Testis (tissue), 3 donors: ENCODE measurements around the gene TSPAN14. TPM values are rescaled to one million over a fixed set of nuclear protein-coding genes. Genes with fewer than 3 reads are reported as not detected.
"Not testable (repeated sequence)": the region's sequence is repeated elsewhere in the genome, so short reads cannot be mapped to it uniquely, and the experiment has no call there.

ENCODE experiments used
- DNase-seq: peaks from one replicate; pipeline ENCODE4 v3.0.0-alpha.2; 2019
- H3K27ac ChIP-seq, 2 donors: fragments of 200-600 bp; sonication (generic); one replicate each; pipeline ENCODE4 v1.5.1; 2019
- H3K27me3 ChIP-seq: fragments of 200-600 bp; sonication (generic); one replicate; pipeline ENCODE4 v1.5.1; 2019
- H3K36me3 ChIP-seq: fragments of 200-600 bp; sonication (generic); one replicate; pipeline ENCODE4 v1.5.1; 2017; ENCODE audit warnings: low read depth; ENCODE audit errors: missing control alignments
- H3K4me1 ChIP-seq: fragments of 200-600 bp; sonication (generic); one replicate; pipeline ENCODE4 v1.5.1; 2019
- H3K4me3 ChIP-seq, 2 donors: fragments of 200-600 bp; sonication (generic); one replicate each; pipeline ENCODE4 v1.5.1; 2017 to 2019
- H3K9me3 ChIP-seq: fragments of 200-600 bp; sonication (generic); one replicate; pipeline ENCODE4 v1.5.1; 2017
- POLR2A ChIP-seq: fragments of 450-650 bp; IDR thresholded peaks from one replicate; pipeline ENCODE4 v1.6.1; 2017; ENCODE audit warnings: antibody characterized with exemption, mild to moderate bottlenecking, moderate library complexity
- WGBS, 2 donors: methylation state at CpG; one replicate each; pipeline ENCODE4 v1.1.5; 2018; 5-methylcytosine and 5-hydroxymethylcytosine counted together
- intact Hi-C: fragments of 100-400 bp; cut with DNase I; formaldehyde crosslinking; loops from one replicate; pipeline ENCODE4 v1.15.1; 2023; ENCODE audit warnings: low total_unique reads
- polyA plus RNA-seq: library from polyadenylated mRNA; stranded (reverse); fragments of 350-450 nt; fragmentation: Illumina TruSeq; extraction: RNeasy Lipid Tissue Mini Kit (QIAGEN cat#74804); gene quantifications from one replicate; pipeline ENCODE4 v1.2.3, GENCODE V29; 2014; ENCODE audit warnings: low read depth, low replicate concordance; ENCODE audit not compliant: insufficient read depth
- total RNA-seq, 2 donors: library from RNA; depleted of rRNA; stranded (reverse); fragments of >200 nt; gene quantifications; one replicate each; pipeline ENCODE4 v1.2.3, GENCODE V29; 2016
- TF ChIP-seq, protein P1 (sequence below), 3 experiments: fragments of 450-650 bp in 2 of 3; fragments of 200-600 bp in 1 of 3; sonication (generic) in 1 of 3; IDR thresholded peaks; one replicate each; pipeline ENCODE4 v1.5.1; 2016 to 2019; ENCODE audit warnings: antibody characterized with exemption in 3 of 3, mild to moderate bottlenecking in 2 of 3, moderate library complexity in 1 of 3

Gene TSPAN14
- total and polyA plus RNA-seq, 3 donors from 2014 or later, result 59.1 to 64.6 (median 61.4) TPM

GRCh38 chr10:80528901-80529300, 74.8 kb downstream of the TSPAN14 start:
- intact Hi-C loops, result no loop called here
- TF ChIP-seq, protein P1, sequence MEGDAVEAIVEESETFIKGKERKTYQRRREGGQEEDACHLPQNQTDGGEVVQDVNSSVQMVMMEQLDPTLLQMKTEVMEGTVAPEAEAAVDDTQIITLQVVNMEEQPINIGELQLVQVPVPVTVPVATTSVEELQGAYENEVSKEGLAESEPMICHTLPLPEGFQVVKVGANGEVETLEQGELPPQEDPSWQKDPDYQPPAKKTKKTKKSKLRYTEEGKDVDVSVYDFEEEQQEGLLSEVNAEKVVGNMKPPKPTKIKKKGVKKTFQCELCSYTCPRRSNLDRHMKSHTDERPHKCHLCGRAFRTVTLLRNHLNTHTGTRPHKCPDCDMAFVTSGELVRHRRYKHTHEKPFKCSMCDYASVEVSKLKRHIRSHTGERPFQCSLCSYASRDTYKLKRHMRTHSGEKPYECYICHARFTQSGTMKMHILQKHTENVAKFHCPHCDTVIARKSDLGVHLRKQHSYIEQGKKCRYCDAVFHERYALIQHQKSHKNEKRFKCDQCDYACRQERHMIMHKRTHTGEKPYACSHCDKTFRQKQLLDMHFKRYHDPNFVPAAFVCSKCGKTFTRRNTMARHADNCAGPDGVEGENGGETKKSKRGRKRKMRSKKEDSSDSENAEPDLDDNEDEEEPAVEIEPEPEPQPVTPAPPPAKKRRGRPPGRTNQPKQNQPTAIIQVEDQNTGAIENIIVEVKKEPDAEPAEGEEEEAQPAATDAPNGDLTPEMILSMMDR (IDR thresholded peaks at IDR 0.05), result no peak
- TF ChIP-seq POLR2A, result no peak
- WGBS, 2 donors, result 74 to 79% methylated on average over 6 of the region's 6 CpGs
- Histone ChIP-seq H3K36me3 (no peaks in the 10 kb centered on the region), H3K4me3 (no peak overlapping the region), H3K27me3 (no peaks in the 10 kb centered on the region), H3K9me3 (no peaks in the 10 kb centered on the region), H3K27ac (no peak overlapping the region), H3K4me1 (peaks cover 2% of the 10 kb centered on the region)
- DNase-seq, result no peak

DNA sequence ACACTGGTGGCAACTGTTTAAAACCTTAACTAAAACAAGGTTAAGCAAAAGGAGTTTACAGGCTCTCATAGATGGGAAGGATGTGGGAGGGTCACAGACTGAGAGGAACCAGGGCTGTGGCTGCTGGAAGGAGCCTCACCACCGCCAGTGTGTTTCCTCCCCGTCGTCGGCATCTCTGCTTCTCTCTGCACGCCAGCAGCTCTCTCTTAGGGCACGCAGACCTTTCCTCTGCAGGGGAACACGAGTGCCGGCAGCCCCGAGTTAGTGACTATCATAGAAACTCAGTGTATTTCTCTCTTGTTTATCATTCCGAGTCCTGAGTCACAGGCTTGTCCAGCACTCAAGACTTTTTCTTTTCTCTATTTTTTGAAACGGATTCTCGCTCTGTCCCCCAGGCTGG, 75.5 kb downstream of the TSPAN14 start:
- no peaks in the 10 kb centered on the region for H3K27me3 ChIP-seq
- no peak for DNase-seq
- no peak overlapping the region for H3K27ac ChIP-seq
- TF ChIP-seq, protein P1 (IDR thresholded peaks at IDR 0.05), result no peak
- no peak for TF ChIP-seq POLR2A
- 63 to 81% methylated on average over 12 of the region's 12 CpGs for WGBS, 2 donors
- no peaks in the 10 kb centered on the region for H3K9me3 ChIP-seq
- H3K36me3 ChIP-seq, result no peaks in the 10 kb centered on the region
- intact Hi-C loops, result no loop called here
- no peak overlapping the region for H3K4me3 ChIP-seq
- no peaks in the 10 kb centered on the region for H3K4me1 ChIP-seq

GRCh38 chr10:80530251-80530650, 76.1 kb downstream of the TSPAN14 start:
- WGBS, 2 donors, result 40 to 49% methylated on average over 1 to 2 of the region's 2 CpGs
- no peak for TF ChIP-seq POLR2A

DNA sequence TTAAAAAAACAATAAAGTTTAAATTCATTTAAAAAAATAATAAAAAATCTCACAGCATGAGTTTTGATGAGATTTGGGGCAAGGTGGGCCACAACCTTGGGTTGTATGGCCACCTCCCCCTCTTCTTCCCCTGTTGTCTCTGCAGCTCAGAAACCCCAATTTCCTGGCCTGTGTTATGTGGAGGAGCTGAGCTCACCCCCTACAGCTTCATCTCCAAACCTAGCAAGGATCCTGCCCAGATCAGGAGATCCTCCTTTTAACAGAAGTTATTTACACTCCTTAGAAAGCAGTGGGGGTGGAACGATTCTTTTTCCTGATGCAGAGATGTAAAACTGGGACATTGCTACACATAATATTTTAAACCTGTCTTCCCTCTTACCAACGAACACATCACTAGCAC, 76.7 kb downstream of the TSPAN14 start:
- Histone ChIP-seq H3K9me3 (no peaks in the 10 kb centered on the region), H3K4me3 (no peak overlapping the region), H3K27ac (no peak overlapping the region), H3K36me3 (no peaks in the 10 kb centered on the region), H3K27me3 (no peaks in the 10 kb centered on the region), H3K4me1 (no peaks in the 10 kb centered on the region)
- intact Hi-C loops, result no loop called here
- 49 to 67% methylated on average over 2 of the region's 2 CpGs for WGBS, 2 donors
- DNase-seq, result no peak
- TF ChIP-seq POLR2A, result no peak
- TF ChIP-seq, protein P1 (IDR thresholded peaks at IDR 0.05), result no peak

More at GRCh38 chr10:80530251-80530650, 76.1 kb downstream of the TSPAN14 start:
- no peaks in the 10 kb centered on the region for H3K9me3 ChIP-seq
- H3K4me3 ChIP-seq, result no peak overlapping the region
- H3K27me3 ChIP-seq, result no peaks in the 10 kb centered on the region
- intact Hi-C loops, result no loop called here
- DNase-seq, result no peak
- no peaks in the 10 kb centered on the region for H3K36me3 ChIP-seq
- no peaks in the 10 kb centered on the region for H3K4me1 ChIP-seq
- no peak overlapping the region for H3K27ac ChIP-seq

- H3K4me1 ChIP-seq, result no peaks in the 10 kb centered on the region
- no peaks in the 10 kb centered on the region for H3K27me3 ChIP-seq
- TF ChIP-seq POLR2A, result no peak
- no peak overlapping the region for H3K4me3 ChIP-seq
- intact Hi-C loops, result no loop called here
- DNase-seq, result no peak
- no peak overlapping the region for H3K27ac ChIP-seq
- no peaks in the 10 kb centered on the region for H3K9me3 ChIP-seq
- WGBS, 2 donors, result 95 to 98% methylated on average over 4 of the region's 4 CpGs
- H3K36me3 ChIP-seq, result no peaks in the 10 kb centered on the region
Observed at GRCh38 chr10:80532571-80532970, 78.5 kb downstream of the TSPAN14 start.

DNA sequence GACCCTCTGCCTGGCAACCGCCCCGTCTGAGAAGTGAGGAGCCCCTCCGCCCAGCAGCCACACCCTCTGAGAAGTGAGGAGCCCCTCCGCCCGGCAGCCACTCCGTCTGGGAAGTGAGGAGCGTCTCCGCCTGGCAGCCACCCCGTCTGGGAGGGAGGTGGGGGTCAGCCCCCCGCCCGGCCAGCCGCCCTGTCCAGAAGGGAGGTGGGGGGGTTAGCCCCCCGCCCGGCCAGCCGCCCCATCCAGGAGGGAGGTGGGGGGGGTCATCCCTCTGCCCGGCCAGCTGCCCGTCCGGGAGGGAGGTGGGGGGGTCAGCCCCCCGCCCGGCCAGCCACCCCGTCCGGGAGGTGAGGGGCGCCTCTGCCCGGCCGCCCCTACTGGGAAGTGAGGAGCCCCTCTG, 79.9 kb downstream of the TSPAN14 start:
- H3K27ac ChIP-seq, H3K27me3 ChIP-seq, intact Hi-C loops, H3K9me3 ChIP-seq, H3K4me3 ChIP-seq, DNase-seq, H3K4me1 ChIP-seq, H3K36me3 ChIP-seq: not testable (repeated sequence)
- 97% methylated on average over 11 of the region's 25 CpGs; no CpG with 5 or more reads in 1 of the 2 donors for WGBS, 2 donors

GRCh38 chr10:80534646-80535045, 80.5 kb downstream of the TSPAN14 start:
- H3K9me3 ChIP-seq, H3K36me3 ChIP-seq, DNase-seq, H3K27ac ChIP-seq, H3K4me1 ChIP-seq, H3K27me3 ChIP-seq, intact Hi-C loops, H3K4me3 ChIP-seq: not testable (repeated sequence)
- WGBS, 2 donors, result no CpG with 5 or more reads among the region's 30 CpGs
